Muscle layer of duodenum (tissue), 2 donors: Measurements from ENCODE around the gene IL10RA.

ENCODE experiments used
- H3K27ac ChIP-seq: one replicate; pipeline ENCODE4 v1.7.0; 2013; ENCODE audit warnings: mild to moderate bottlenecking, low read length
- H3K27me3 ChIP-seq: one replicate; pipeline ENCODE4 v1.7.0; 2013; ENCODE audit warnings: low read depth, mild to moderate bottlenecking, control low read depth, low read length
- H3K36me3 ChIP-seq, 2 donors: one replicate each; pipeline ENCODE4 v1.7.0; 2013; ENCODE audit warnings: low read length in 2 of 2, control low read depth in 1 of 2, mild to moderate bottlenecking in 1 of 2; ENCODE audit not compliant: insufficient read depth in 2 of 2, control insufficient read depth in 1 of 2
- H3K4me1 ChIP-seq, 2 donors: one replicate each; pipeline ENCODE4 v1.7.0; 2013; ENCODE audit warnings: low read length in 2 of 2, mild to moderate bottlenecking in 2 of 2, control low read depth in 1 of 2, moderate library complexity in 1 of 2; ENCODE audit not compliant: insufficient read depth in 2 of 2, control insufficient read depth in 1 of 2
- H3K4me3 ChIP-seq, 2 donors: one replicate each; pipeline ENCODE4 v1.7.0; 2013; ENCODE audit warnings: low read length in 2 of 2, low read depth in 1 of 2, mild to moderate bottlenecking in 1 of 2
- H3K9me3 ChIP-seq, 2 donors: one replicate each; pipeline ENCODE4 v1.7.0; 2013; ENCODE audit warnings: low read length in 2 of 2, control low read depth in 1 of 2, mild to moderate bottlenecking in 1 of 2; ENCODE audit not compliant: control insufficient read depth in 1 of 2
- donor health status: healthy.

The IL10RA gene

DNA sequence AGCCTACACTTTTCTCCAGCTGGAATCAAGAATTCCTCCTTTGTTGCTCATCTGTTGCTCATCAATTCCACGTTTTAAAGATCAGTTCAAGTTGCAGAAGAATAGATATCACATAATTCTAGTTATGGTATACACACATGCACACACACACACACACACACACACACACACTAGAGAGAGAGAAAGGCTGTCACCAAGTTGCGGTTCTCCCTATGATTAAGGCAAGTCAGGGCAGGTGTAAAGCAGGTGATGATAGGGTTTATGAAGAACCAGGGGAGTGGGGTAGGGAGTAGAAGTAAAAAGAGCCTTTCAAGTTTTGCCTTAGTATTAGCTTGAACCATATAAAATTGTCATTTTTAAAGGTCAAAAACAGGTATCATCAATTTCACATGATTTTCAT lies 59.0 kb downstream of the IL10RA start:
- no peak overlapping the region for H3K27ac ChIP-seq
- no peaks in the 10 kb centered on the region for H3K36me3 ChIP-seq
- H3K4me3 ChIP-seq: no peak overlapping the region
- H3K9me3 ChIP-seq: no peaks in the 10 kb centered on the region
- no peaks in the 10 kb centered on the region for H3K27me3 ChIP-seq
- no peaks in the 10 kb centered on the region for H3K4me1 ChIP-seq

DNA sequence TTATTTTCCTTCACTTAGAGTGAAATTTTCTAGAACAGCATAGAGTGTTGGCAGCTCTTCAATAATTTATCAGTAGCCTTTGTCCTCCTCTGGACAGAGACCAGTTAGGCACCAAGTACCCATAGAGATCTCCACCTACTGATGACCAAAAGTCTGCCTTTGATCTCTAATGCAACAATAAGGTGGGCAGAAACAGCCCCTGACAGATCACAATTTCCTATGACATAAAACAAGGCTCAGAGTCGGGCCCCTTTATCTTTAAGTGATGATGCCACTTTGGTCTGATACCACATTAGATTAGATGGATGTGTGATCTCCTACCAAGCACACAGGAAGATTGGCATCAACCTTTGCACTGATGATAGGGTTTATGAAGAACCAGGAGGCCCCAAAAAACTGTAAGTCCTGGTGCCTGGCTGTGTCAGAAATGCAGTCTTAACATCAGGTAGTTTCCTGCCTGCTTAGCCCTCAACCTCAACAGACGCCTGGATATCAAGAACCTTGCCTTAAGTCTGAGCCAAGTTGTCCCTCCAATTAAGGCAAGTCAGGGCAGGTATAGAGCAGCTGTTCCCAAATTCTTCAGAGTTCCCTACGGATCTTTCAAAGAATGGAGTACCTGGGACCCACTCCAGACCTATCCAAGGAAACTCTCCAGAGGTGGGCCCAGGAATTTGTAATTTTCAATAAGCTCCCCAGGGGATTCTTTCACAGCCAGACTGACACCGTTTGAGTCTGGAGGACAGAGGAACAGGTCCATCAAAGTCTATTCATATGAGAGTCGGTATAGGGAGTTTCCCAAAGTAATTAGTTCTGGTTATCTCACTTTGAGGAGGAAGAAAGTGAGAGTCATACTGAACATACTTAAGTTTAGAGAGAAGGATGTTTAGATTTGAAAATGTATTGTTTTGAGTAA lies 60.1 kb downstream of the IL10RA start:
- no peak overlapping the region for H3K27ac ChIP-seq
- H3K27me3 ChIP-seq: no peaks in the 10 kb centered on the region

DNA sequence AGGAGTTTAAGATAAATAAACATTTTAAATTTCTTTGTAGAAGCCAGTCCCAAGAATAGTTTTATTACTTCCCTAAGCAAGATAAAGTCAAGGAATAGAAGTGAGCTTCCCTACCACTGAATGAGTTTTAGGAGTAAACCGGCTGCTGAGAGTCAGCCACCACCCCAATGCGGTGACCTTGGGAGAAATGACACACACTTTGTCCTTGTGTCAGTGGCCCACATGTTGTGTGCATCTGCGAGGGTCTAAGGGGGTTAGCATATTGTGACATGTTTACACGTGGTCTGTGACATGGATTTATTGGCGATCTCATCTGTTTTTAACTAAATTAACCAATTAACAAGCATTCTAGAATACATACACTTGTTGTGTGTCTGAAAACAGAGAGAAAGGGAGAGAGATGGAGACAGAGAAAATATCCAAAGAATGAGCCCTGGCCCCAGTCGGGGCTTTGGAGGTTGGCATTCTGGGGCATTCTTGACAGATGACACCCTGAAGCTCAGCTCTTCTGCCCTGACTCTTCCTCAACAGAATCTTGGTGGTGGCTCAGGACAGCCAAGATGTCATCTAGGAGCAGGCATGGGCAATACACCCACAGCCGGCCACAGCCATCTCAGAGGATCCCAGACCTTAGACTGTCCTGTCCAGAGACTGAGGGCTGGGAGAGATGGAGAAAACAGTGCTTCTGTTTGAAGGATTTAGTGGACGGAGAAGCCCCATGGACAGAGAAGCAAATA lies 60.9 kb downstream of the IL10RA start:
- H3K4me3 ChIP-seq: no peak overlapping the region
- H3K4me1 ChIP-seq: no peaks in the 10 kb centered on the region
- H3K36me3 ChIP-seq: no peaks in the 10 kb centered on the region
- H3K9me3 ChIP-seq: no peaks in the 10 kb centered on the region
- H3K27me3 ChIP-seq: no peaks in the 10 kb centered on the region
- H3K27ac ChIP-seq: no peak overlapping the region

More for the DNA sequence above, 60.1 kb downstream of the IL10RA start:
- H3K9me3 ChIP-seq: no peaks in the 10 kb centered on the region
- no peak overlapping the region for H3K4me3 ChIP-seq
- H3K4me1 ChIP-seq: no peaks in the 10 kb centered on the region
- H3K36me3 ChIP-seq: no peaks in the 10 kb centered on the region

DNA sequence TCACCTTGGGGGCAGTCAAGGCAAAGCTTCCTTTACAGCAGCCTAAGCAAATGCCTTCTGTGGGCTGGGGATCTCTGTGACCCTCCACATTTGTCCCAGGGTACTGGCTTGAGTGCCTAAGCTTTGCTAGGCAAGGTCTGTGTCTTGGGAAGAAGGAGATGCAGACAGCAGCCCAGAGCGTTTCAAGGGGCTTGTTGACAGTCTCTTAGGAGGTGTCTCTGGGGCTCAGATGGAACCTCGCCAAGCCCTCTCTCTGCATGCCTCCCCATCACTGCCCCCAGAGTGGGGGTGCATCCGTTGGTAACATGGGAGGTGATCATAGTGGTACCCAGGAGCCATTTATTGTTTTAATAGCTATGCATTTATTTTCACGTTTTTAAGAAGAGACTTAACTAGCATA lies 61.6 kb downstream of the IL10RA start:
- H3K4me3 ChIP-seq: no peak overlapping the region
- H3K27me3 ChIP-seq: no peaks in the 10 kb centered on the region
- H3K27ac ChIP-seq: no peak overlapping the region
- H3K9me3 ChIP-seq: no peaks in the 10 kb centered on the region
- peaks cover 0 to 2% of the 10 kb centered on the region in 2 donors for H3K4me1 ChIP-seq
- no peaks in the 10 kb centered on the region for H3K36me3 ChIP-seq

DNA sequence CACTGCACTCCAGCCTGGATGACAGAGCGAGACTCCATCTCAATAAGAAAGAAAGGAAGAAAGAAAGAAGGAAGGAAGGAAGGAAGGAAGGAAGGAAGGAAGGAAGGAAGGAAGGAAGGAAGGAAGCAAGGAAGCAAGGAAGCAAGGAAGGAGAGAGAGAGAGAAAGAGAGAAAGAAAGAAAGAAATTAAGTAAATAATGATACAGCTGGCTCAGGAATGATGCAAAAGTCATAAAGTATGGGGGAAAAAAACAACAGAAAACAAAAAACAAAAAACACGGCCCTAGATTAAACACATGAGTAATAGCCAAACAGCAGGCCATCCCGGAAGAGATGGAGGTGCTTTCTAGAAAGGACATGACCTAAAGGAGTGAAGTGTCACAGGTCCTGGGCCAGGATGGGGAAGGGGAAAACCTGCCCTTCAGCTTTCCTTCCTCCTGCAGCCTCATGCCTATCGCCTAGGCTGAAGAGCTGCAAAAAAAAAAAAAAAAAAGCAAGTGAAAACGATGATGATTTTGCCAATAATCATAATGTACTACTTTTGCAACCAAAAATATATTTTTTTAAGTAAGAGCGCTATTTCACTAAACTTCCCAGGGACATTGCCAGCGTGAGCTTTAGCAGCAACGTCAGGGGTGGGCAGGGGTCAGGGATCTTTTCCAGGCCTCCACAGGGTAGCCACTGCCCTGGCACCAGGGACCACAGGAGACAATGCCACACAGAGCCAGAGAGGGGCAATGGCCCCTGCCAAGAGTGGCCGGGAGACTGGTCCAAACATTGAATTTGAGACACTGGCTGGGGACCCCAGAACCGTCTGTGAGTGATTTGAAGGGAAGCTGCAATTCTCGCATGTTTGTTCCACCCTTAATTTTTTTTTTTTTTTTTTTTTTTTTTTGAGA lies 62.5 kb downstream of the IL10RA start:
- Histone ChIP-seq H3K9me3 (no peaks in the 10 kb centered on the region), H3K36me3 (no peaks in the 10 kb centered on the region), H3K27ac (no peak overlapping the region), H3K4me3 (no peak overlapping the region), H3K27me3 (no peaks in the 10 kb centered on the region), H3K4me1 (peaks cover 0 to 2% of the 10 kb centered on the region in 2 donors)

DNA sequence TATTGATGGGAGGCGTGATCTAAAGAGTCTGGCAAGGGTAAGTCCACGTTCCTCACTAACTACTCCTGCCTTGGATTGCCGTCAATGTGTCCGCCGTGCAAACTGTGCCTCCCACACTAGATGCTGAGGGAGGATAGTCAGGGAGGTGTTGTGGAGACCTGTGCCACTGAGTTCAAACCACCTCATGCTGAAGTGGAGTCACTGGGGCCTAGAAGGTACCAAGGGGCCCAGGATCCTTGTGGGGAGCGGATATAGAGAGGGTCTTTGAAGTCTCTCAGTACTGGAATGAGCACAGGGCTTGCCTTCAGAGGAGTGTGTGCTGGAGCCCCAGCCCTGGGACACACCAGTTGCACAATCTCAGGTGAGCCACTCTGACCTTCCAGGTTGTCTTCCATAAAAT lies 63.6 kb downstream of the IL10RA start:
- Histone ChIP-seq H3K9me3 (no peaks in the 10 kb centered on the region), H3K27me3 (no peaks in the 10 kb centered on the region), H3K4me1 (peaks cover 0 to 2% of the 10 kb centered on the region in 2 donors), H3K36me3 (no peaks in the 10 kb centered on the region), H3K4me3 (no peak overlapping the region), H3K27ac (no peak overlapping the region)

DNA sequence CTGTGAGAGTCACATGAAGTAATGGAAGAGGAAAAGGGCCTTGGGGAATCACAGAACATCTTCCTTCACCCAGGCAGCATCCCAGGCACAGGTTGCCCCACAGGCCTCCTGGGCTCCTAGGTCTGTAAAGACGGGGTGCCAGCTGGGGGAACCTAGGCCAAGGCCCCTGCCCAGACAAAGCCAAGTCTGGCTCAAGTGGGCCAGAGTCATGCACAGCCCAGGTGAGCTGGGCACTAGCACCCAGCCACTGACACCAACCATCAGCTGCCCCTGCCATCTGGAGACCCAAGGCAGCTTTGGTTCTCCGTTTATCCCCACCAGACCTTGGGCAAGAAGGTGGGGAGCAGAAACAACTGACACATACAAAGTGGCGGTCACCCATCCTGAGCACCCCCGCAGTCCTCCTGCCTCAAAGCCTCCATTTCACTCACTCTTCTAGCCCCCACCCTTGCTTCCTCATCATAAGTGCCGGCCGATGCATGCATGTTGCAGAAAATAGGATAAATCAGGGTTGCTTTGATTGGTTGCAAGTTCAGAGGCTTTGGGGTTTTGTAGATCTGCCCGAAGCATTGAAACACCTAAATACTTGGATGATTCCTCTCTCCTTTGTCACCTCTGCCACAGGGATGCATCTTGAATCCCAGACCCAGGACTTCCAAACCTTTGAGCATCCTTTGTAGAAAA lies 64.2 kb downstream of the IL10RA start:
- Histone ChIP-seq H3K4me1 (peaks cover 0 to 2% of the 10 kb centered on the region in 2 donors), H3K36me3 (no peaks in the 10 kb centered on the region), H3K9me3 (no peaks in the 10 kb centered on the region), H3K27me3 (no peaks in the 10 kb centered on the region), H3K4me3 (no peak overlapping the region), H3K27ac (no peak overlapping the region)
